ENCODE data around the gene ZBTB12. TPM values are rescaled to one million over a fixed set of nuclear protein-coding genes. Genes with fewer than 3 reads are reported as not detected.

The ZBTB12 gene
- total and polyA plus RNA-seq, 2 of the 8 experiments (the other 6 are each of a cell fraction or from before 2014, with no cell fraction given) = 20.7 to 40.8 TPM

- Histone ChIP-seq H2BK12ac (ENCODE audit: low read depth, low read length) (peak overlapping the region; percentile 68; the same call in 1 of the 2 replicates), H3K4me3 (ENCODE audit: extremely low read depth in 1 of 4, insufficient read depth in 2 of 4, low read depth in 3 of 4, low read length in 4 of 4) (no peak overlapping the region), H2BK20ac (ENCODE audit: low read length) (no peak overlapping the region), H3K23me2 (ENCODE audit: low read depth, low read length) (peaks cover 8% of the 10 kb centered on the region; the same call in 1 of the 2 replicates), H3K23ac (ENCODE audit: insufficient read length) (no peak overlapping the region), H3K36me3 (ENCODE audit: control insufficient read depth in 2 of 4, insufficient read depth in 4 of 4, low read length in 3 of 4) (peaks cover 0 to 4% (median 2%) of the 10 kb centered on the region in 4 experiments; a peak in 4 of 8 replicates), H3K56ac (replicated peaks; ENCODE audit: insufficient read length, low read depth, low read length) (no peak overlapping the region), H4K20me1 (replicated peaks in 1 of 2; ENCODE audit: control insufficient read depth in 1 of 2, insufficient read depth in 2 of 2, low read length in 2 of 2) (no peaks in the 10 kb centered on the region), H3K27ac (ENCODE audit: low read depth, low read length) (no peak overlapping the region), H4K91ac (replicated peaks; ENCODE audit: insufficient read length, low read length) (no peak overlapping the region), H3K14ac (ENCODE audit: insufficient read length) (no peak overlapping the region), H3K9me3 (ENCODE audit: insufficient read depth in 2 of 2, low read depth in 1 of 2, low read length in 1 of 2) (no peaks in the 10 kb centered on the region), H3K4me2 (ENCODE audit: insufficient read depth in 1 of 2, low read depth in 2 of 2, low read length in 2 of 2) (peak overlapping the region; percentile 76 to 89; a peak in 1 of 4 replicates), H3K79me1 (ENCODE audit: low read depth, low read length) (0 out of 2 replicates have a peak, but pooled peaks cover 2% of the 10 kb centered on the region), H3K4ac (replicated peaks; ENCODE audit: insufficient read length, low read depth, low read length) (peak overlapping the region; percentile 19), H4K5ac (ENCODE audit: insufficient read length, low read depth, low read length) (no peak overlapping the region), H3K79me2 (ENCODE audit: control insufficient read depth in 1 of 2, insufficient read depth in 2 of 2, low read length in 2 of 2) (no peaks in the 10 kb centered on the region), H3K18ac (ENCODE audit: extremely low read depth, low read length) (no peak overlapping the region), H4K8ac (ENCODE audit: extremely low read depth, insufficient read depth, low read length) (no peak overlapping the region), H2BK120ac (replicated peaks; ENCODE audit: low read depth, low read length) (no peak overlapping the region), H2AFZ (ENCODE audit: low read length) (no peak overlapping the region), H3K9ac (replicated peaks in 1 of 4; ENCODE audit: extremely low read depth in 1 of 4, low read depth in 3 of 4, low read length in 3 of 4) (no peak overlapping the region; a peak in 1 of 7 replicates), H2BK15ac (ENCODE audit: low read length) (no peak overlapping the region), H3K4me1 (replicated peaks in 1 of 4; ENCODE audit: control insufficient read depth in 3 of 4, insufficient read depth in 4 of 4, low read length in 3 of 4) (peaks cover 0 to 12% (median 1%) of the 10 kb centered on the region in 4 experiments; a peak in 5 of 7 replicates), H3K27me3 (replicated peaks in 1 of 4; ENCODE audit: control insufficient read depth in 3 of 4, extremely low read depth in 1 of 4, insufficient read depth in 3 of 4, low read length in 3 of 4) (0 out of 7 replicates have a peak, but pooled peaks cover 0 to 3% (median 0%) of the 10 kb centered on the region in 4 experiments), H2AK5ac (ENCODE audit: low read depth, low read length) (peak overlapping the region; percentile 76; the same call in 1 of the 2 replicates), H2BK5ac (ENCODE audit: low read depth, low read length) (no peak overlapping the region)
- TF ChIP-seq USF2 (IDR thresholded peaks at IDR 0.05; ENCODE audit: low read length) (no peak), ASH2L (IDR thresholded peaks at IDR 0.05; ENCODE audit: low read length) (no peak), RBBP5 (IDR thresholded peaks at IDR 0.05; ENCODE audit: borderline replicate concordance, low read depth, low read length) (no peak), SP2 (IDR thresholded peaks at IDR 0.05; ENCODE audit: low read length) (no peak), CTBP2 (IDR thresholded peaks at IDR 0.05; ENCODE audit: borderline replicate concordance, insufficient read depth, insufficient read length, low read length) (no peak)
- 89% methylated on average over 6 of the region's 8 CpGs; no CpG with 5 or more reads in 1 of the 2 experiments for WGBS, 2 experiments (ENCODE audit: extremely low coverage in 1 of 2, insufficient coverage in 1 of 2, insufficient read length in 1 of 2, insufficient replicate concordance in 2 of 2, low coverage in 1 of 2, low lambda C conversion rate in 2 of 2, missing lambda C conversion rate in 1 of 2)
- POLR2A ChIA-PET (ENCODE audit: partially characterized antibody) = interaction anchor here (0.7 to 6.7 kb wide), 11 partner anchors 11 to 125 kb away, joined by 3 to 71 read pairs (median 12); partner anchors contain the start of genes EHMT2, HSPA1B, MSH5 and SLC44A4
- CTCF ChIA-PET (ENCODE audit: partially characterized antibody) = interaction anchor here (0.6 to 2.3 kb wide), 5 partner anchors 10 to 95 kb away, joined by 3 to 13 read pairs (median 4); no protein-coding TSS in a partner anchor
- FAIRE-seq (no peak), DNase-seq (ENCODE audit: low read depth in 1 of 2, low spot score in 2 of 2) (no peak)
These were observed 37.1 kb downstream of the ZBTB12 start for GRCh38 chr6:31864818-31865204.
